SIG-M5 treated with dmso at 0.1 percent for 504 hours (cell line): ENCODE results near the gene TBRG4.

Experiments used
- DNase-seq: peaks from one replicate; lab custom pipeline; 2025; ENCODE audit not compliant: unreplicated experiment; lab: John Stamatoyannopoulos, UW

TBRG4 gene

DNA sequence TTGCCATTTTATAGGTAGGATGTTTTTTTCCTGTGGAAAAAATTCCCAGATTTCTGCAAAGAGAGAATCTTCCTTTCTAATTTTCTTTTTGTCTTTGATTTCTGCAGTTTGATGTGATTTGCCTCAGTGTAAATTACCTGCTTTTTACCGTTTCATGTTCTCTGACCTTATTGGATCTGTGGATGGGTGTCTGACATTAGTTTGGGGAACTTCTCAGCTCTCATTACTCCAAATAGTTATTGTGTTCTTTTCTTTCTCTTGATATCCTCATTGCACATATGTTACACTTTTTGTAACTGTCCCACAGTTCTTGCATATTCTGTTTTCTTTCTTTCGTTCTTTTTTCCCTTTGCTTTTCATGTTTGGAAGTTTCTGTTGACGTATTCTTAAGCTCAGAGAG lies 51.2 kb downstream of the TBRG4 start:
- DNase-seq = no peak

DNA sequence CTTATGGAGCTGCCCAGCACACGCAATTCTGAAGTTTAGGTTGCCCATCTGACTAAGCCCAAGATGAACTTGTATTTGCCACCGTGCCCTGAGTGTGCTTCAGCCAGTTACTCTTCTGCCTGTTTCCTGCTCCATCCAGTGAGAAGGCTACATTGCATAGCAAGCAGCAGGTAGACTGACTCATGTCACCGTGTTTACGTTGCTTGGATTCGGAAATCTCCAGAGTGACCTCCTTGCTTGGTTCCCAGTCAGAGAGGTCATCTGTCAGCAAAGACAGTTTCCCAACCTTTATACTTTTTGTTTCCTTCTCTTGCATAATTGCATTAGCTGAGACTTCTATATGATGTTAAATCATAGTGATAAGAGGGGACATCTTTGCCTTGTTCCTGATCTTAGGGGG lies 53.6 kb downstream of the TBRG4 start:
- DNase-seq = no peak

DNA sequence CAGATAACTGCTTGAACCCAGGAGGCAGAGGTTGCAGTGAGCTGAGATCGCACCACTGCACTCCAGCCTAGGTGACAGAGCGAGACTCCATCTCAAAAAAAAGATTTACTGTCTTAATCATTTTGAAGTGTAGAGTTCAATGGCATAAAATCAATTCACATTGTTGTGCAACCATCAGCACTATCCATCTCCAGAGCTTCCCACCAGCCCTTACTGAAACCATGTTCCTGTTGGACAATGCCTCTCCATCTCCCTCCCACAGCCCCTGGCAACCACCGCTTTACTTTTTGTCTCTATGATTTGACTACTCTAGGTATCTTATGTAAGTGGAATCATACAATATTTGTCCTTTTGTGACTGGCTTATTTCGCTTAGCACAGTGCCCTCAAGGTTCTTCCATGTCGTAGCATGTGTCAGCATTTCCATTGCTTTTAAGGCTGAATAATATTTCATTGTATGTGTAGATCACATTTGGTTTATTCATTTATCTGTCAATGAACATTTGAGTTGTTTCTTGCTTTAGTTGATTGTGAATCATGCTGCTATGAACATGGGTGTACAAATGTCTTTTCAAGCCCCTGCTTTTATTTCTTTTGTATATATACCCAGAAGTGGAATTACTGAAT lies 55.8 kb downstream of the TBRG4 start:
- DNase-seq = no peak

GRCh38 chr7:45055016-45055415 lies 56.5 kb downstream of the TBRG4 start:
- no peak for DNase-seq

DNA sequence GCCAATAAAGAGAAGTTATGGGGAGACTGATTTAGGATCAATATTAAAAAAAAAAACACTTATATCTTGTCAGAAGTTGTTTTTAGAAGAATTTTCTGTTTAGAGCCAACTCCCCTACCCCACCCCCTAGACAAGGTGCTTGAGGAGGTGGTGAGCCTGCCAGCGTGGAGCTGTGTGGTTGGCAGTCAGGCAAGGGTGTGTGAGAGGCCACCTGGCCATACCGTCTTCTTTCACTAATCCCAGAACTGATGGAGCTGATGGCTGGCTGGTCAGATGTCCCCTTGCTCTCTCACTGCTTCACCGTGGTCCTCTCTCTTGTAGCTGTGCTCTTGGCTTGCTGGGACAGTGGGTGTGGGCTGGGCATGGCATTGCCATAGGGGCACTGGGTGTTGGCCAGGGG lies 57.1 kb downstream of the TBRG4 start:
- DNase-seq = no peak

DNA sequence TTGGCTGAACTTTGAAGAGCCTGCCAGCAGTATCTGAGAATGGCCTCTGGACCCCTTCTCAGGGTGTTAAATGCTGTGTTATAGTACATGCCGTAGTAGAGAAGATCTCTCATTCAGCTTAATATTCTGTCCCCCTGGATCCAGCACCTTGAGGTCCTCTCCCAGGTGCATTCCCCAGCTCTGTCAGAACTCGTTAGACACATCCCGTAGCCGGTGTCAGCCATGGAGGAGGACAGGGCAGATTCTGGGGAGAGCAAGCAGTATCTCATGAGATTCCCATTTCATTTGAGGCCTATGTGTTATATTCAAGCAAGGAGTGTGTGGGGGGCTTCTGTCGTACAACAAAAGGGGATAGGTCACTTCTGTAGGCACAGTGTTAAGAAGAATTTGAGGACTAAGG lies 57.6 kb downstream of the TBRG4 start:
- DNase-seq = no peak

GRCh38 chr7:45053401-45053800 lies 58.1 kb downstream of the TBRG4 start:
- no peak for DNase-seq

DNA sequence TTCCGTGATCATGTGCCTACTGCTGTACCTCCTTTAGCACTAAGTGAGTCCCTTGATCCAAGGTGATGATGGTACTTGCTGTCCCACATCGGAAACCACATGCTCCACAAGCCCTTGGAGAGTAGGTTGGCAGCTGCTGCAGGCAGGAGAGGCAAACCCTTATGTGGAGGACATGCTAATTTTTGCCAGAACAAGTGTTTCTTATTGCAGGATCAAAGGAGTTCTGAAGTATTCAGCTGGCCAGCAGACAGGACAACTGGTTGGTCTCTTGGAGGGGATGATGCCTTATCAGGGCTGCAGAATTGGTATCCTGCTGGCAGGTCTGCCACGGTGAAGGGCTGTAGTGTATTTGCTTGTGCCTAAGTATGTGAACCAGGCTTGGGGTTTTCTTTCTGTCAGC lies 59.5 kb downstream of the TBRG4 start:
- no peak for DNase-seq

DNA sequence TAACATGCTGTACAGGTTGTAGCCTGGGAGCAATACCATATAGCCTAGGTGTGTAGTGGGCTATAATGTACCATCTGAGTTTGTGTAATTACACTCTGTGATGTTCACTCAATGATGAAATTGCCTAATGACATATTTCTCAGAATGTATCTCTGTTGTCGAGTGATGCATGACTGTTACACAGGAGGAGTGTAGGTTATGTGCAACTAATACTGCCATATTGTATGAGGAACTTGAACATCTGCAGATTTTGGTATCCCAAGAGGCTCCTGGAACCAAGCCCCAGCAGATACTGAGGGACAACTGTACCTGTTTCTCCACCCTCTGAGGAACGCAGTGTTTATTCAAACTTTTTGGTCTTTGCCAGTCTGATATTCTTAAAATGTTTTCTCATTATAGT lies 61.3 kb downstream of the TBRG4 start:
- no peak for DNase-seq
